ENCODE data around the gene FGGY. TPM values are rescaled to one million over a fixed set of nuclear protein-coding genes. Genes with fewer than 3 reads are reported as not detected.

FGGY gene
- total RNA-seq, 2 donors from 2014 or later, result 14.1 to 14.8 TPM

DNA sequence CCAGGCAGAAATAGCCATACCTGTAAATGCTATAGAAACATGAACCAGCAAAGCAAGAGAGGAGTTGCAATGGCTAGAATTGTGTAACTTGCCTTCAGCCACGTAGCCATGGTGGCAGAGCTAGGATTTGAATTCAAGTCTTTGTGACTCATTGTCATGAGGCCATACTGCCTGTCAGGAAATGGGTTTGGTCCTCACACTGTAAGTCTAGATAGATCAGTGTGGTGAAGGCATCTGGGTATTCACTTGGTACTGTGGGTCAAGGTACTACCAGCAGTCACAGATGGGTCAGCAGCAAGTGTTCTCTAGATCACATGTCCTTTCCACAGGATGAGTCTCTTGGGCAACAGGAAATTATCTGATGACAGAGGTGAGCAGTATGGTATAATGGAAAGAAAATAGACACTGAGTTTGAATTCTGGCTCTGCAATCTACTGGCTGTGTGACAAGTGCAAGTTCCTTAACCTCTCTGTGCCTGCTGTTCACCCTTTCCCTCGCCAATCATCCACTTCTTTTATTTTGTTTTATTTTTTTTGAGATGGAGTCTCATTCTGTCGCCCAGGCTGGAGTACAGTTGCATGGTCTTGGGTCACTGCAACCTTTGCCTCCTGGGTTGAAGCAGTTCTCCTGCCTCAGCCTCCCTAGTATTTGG lies 36.9 kb downstream of the FGGY start:
- Histone ChIP-seq H3K36me3 (ENCODE audit: control insufficient read depth, insufficient read depth, low read length) (no peaks in the 10 kb centered on the region), H3K4me3 (ENCODE audit: low read length) (no peak overlapping the region), H3K9me3 (ENCODE audit: control insufficient read depth, low read length) (no peaks in the 10 kb centered on the region), H3K9ac (ENCODE audit: extremely low read depth, low read length, poor library complexity, severe bottlenecking) (no peak overlapping the region), H3K27ac (ENCODE audit: low read depth, low read length) (no peak overlapping the region), H3K4me1 (ENCODE audit: control insufficient read depth, insufficient read depth, low read length) (no peaks in the 10 kb centered on the region), H3K27me3 (ENCODE audit: control insufficient read depth, insufficient read depth, low read length, poor library complexity, severe bottlenecking) (no peaks in the 10 kb centered on the region)
- no peak overlapping the region for H3K27ac Mint-ChIP-seq
- H3K4me3 Mint-ChIP-seq, result no peak overlapping the region
- no peaks in the 10 kb centered on the region for H3K9me3 Mint-ChIP-seq
- WGBS, 2 experiments (ENCODE audit: insufficient coverage in 1 of 2, insufficient read length in 1 of 2), result 92 to 95% methylated on average over 2 of the region's 3 CpGs
- no peaks in the 10 kb centered on the region for H3K27me3 Mint-ChIP-seq (ENCODE audit: insufficient read depth)
- no peak for TF ChIP-seq CTCF (conservative IDR thresholded peaks at IDR 0.05)
- H3K36me3 Mint-ChIP-seq (ENCODE audit: low read depth), result no peaks in the 10 kb centered on the region
- no peaks in the 10 kb centered on the region for H3K4me1 Mint-ChIP-seq
- DNase-seq, result no peak

GRCh38 chr1:59340411-59341307 lies 43.8 kb downstream of the FGGY start:
- Histone ChIP-seq H3K27me3 (ENCODE audit: control insufficient read depth, insufficient read depth, low read length, poor library complexity, severe bottlenecking) (no peaks in the 10 kb centered on the region), H3K9ac (ENCODE audit: extremely low read depth, low read length, poor library complexity, severe bottlenecking) (no peak overlapping the region), H3K9me3 (ENCODE audit: control insufficient read depth, low read length) (no peaks in the 10 kb centered on the region), H3K36me3 (ENCODE audit: control insufficient read depth, insufficient read depth, low read length) (no peaks in the 10 kb centered on the region), H3K4me3 (ENCODE audit: low read length) (no peak overlapping the region), H3K4me1 (ENCODE audit: control insufficient read depth, insufficient read depth, low read length) (no peaks in the 10 kb centered on the region), H3K27ac (ENCODE audit: low read depth, low read length) (no peak overlapping the region)
- Mint-ChIP-seq H3K9me3 (no peaks in the 10 kb centered on the region), H3K27ac (no peak overlapping the region), H3K27me3 (ENCODE audit: insufficient read depth) (no peaks in the 10 kb centered on the region), H3K4me1 (peaks cover 2% of the 10 kb centered on the region), H3K4me3 (no peak overlapping the region), H3K36me3 (ENCODE audit: low read depth) (no peaks in the 10 kb centered on the region)
- DNase-seq, result no peak
- TF ChIP-seq CTCF (conservative IDR thresholded peaks at IDR 0.05), result no peak
- 90 to 93% methylated on average over 2 to 3 of the region's 5 CpGs for WGBS, 2 experiments (ENCODE audit: insufficient coverage in 1 of 2, insufficient read length in 1 of 2)

DNA sequence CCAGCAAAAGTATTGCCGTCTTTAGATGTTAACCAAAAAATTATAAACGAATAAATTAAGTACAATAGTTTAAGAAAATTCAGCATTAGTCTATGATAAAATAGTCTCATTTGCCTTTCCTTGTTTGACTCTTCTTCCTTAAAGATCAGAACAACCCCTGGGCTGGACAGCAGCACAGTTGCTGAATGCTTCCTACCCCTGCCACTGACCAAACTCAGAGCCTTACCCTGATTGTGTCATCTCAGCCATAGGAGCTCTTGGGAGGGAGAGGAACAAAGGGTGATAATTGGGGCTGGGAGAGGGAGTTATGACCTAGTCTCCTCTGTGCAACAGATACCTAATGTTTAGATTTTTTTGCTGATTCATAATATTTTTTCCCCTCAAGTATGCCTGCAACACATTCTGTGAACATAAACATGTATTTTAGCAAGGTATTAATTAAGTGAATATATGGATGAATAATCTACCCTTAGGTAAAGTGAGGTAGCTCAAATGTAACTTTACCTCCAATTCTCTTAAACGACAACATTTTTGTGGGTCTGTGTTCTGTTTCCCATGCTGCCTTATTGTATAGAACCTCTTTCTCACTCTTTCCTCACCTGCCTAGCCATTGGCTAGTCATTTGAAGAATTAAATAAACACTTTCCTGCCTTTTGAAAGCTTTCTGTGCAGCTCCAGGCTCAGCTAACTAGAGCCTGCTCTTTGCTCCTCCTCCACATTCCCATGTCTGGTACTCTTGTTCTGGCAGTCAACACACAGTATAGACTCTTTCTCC lies 46.1 kb downstream of the FGGY start:
- H3K9ac ChIP-seq (ENCODE audit: extremely low read depth, low read length, poor library complexity, severe bottlenecking), result no peak overlapping the region
- no peak overlapping the region for H3K27ac ChIP-seq (ENCODE audit: low read depth, low read length)
- no peaks in the 10 kb centered on the region for H3K36me3 ChIP-seq (ENCODE audit: control insufficient read depth, insufficient read depth, low read length)
- no peaks in the 10 kb centered on the region for H3K9me3 Mint-ChIP-seq
- DNase-seq, result no peak
- TF ChIP-seq CTCF (conservative IDR thresholded peaks at IDR 0.05), result no peak
- H3K4me3 ChIP-seq (ENCODE audit: low read length), result no peak overlapping the region
- H3K27me3 Mint-ChIP-seq (ENCODE audit: insufficient read depth), result no peaks in the 10 kb centered on the region
- no peaks in the 10 kb centered on the region for H3K27me3 ChIP-seq (ENCODE audit: control insufficient read depth, insufficient read depth, low read length, poor library complexity, severe bottlenecking)
- 90 to 100% methylated on average over 1 to 3 of the region's 3 CpGs for WGBS, 2 experiments (ENCODE audit: insufficient coverage in 1 of 2, insufficient read length in 1 of 2)
- H3K27ac Mint-ChIP-seq, result no peak overlapping the region
- no peaks in the 10 kb centered on the region for H3K4me1 ChIP-seq (ENCODE audit: control insufficient read depth, insufficient read depth, low read length)
- H3K36me3 Mint-ChIP-seq (ENCODE audit: low read depth), result peaks cover 3% of the 10 kb centered on the region
- H3K9me3 ChIP-seq (ENCODE audit: control insufficient read depth, low read length), result no peaks in the 10 kb centered on the region
- no peak overlapping the region for H3K4me3 Mint-ChIP-seq
- H3K4me1 Mint-ChIP-seq, result peaks cover 2% of the 10 kb centered on the region

Data from endodermal cell (in vitro differentiated cells).